Neuronal stem cell (in vitro differentiated cells): ENCODE data around the gene CDK14.
A peak's percentile ranks its signal among the peaks of the same experiment; 100 is the strongest.

Source experiments
- DNase-seq: peaks from one replicate; pipeline ENCODE4 v3.0.0-alpha.2; 2013; ENCODE audit warnings: low spot score
- H2AFZ ChIP-seq: one replicate; pipeline ENCODE4 v1.6.1; 2013; ENCODE audit warnings: mild to moderate bottlenecking, low read length, inconsistent platforms
- H2AK5ac ChIP-seq: 2 replicates; pipeline ENCODE4 v1.6.1; 2013; ENCODE audit warnings: low read depth, mild to moderate bottlenecking, inconsistent platforms, low read length, moderate library complexity, mixed read lengths
- H2BK120ac ChIP-seq: 2 replicates; pipeline ENCODE4 v1.6.1; 2013; ENCODE audit warnings: low read depth, mild to moderate bottlenecking, inconsistent platforms, low read length, moderate library complexity, mixed read lengths
- H2BK12ac ChIP-seq: one replicate; pipeline ENCODE4 v1.6.1; 2013; ENCODE audit warnings: low read length, inconsistent platforms
- H2BK15ac ChIP-seq: 2 replicates; pipeline ENCODE4 v1.6.1; 2013; ENCODE audit warnings: mild to moderate bottlenecking, low read length, inconsistent platforms, mixed read lengths
- H2BK5ac ChIP-seq: one replicate; pipeline ENCODE4 v1.6.1; 2013; ENCODE audit warnings: inconsistent platforms, mild to moderate bottlenecking, low read length, moderate library complexity
- H3K14ac ChIP-seq: one replicate; pipeline ENCODE4 v1.6.1; 2013; ENCODE audit warnings: low read length, inconsistent platforms
- H3K18ac ChIP-seq: 2 replicates; pipeline ENCODE4 v1.6.1; 2013; ENCODE audit warnings: low read length, inconsistent platforms
- H3K23ac ChIP-seq: 2 replicates; pipeline ENCODE4 v1.6.1; 2013; ENCODE audit warnings: low read depth, mild to moderate bottlenecking, mixed read lengths, low read length, inconsistent platforms; ENCODE audit not compliant: poor library complexity
- H3K27ac ChIP-seq: replicated peaks from 3 replicates; pipeline ENCODE4 v1.5.1; 2013; ENCODE audit warnings: low read length, inconsistent platforms
- H3K27me3 ChIP-seq, 3 experiments: 2 replicates each; pipeline ENCODE4 v1.6.1; 2013; ENCODE audit warnings: low read length in 3 of 3, mild to moderate bottlenecking in 2 of 3, inconsistent platforms in 1 of 3, low read depth in 1 of 3, mixed read lengths in 1 of 3, moderate library complexity in 1 of 3; ENCODE audit not compliant: control insufficient read depth in 3 of 3, insufficient read depth in 3 of 3
- H3K36me3 ChIP-seq, 2 donors: replicated peaks in 1 of 2; 2 replicates each; pipeline ENCODE4 v1.6.1; 2013; ENCODE audit warnings: low read length in 2 of 2; ENCODE audit not compliant: control insufficient read depth in 2 of 2, insufficient read depth in 2 of 2
- H3K4ac ChIP-seq: 2 replicates; pipeline ENCODE4 v1.6.1; 2013; ENCODE audit warnings: inconsistent platforms, mild to moderate bottlenecking, low read length, moderate library complexity
- H3K4me1 ChIP-seq, 2 donors: 1 replicate in 1 of 2; 2 replicates in 1 of 2; pipeline ENCODE4 v1.6.1; 2013; ENCODE audit warnings: low read length in 2 of 2, low read depth in 1 of 2; ENCODE audit not compliant: control insufficient read depth in 2 of 2, insufficient read depth in 1 of 2
- H3K4me2 ChIP-seq: one replicate; pipeline ENCODE4 v1.6.1; 2013; ENCODE audit warnings: mild to moderate bottlenecking, low read length, inconsistent platforms; ENCODE audit not compliant: insufficient read depth, poor library complexity, severe bottlenecking
- H3K4me3 ChIP-seq, 2 donors: 2 replicates each; pipeline ENCODE4 v1.5.1; 2013; ENCODE audit warnings: low read length in 2 of 2, mild to moderate bottlenecking in 2 of 2, inconsistent platforms in 1 of 2, moderate library complexity in 1 of 2
- H3K79me1 ChIP-seq: one replicate; pipeline ENCODE4 v1.6.1; 2013; ENCODE audit warnings: low read depth, mild to moderate bottlenecking, inconsistent platforms, low read length, moderate library complexity
- H3K9ac ChIP-seq: one replicate; pipeline ENCODE4 v1.6.1; 2013; ENCODE audit warnings: mild to moderate bottlenecking, low read depth, low read length, inconsistent platforms; ENCODE audit not compliant: poor library complexity
- H3K9me3 ChIP-seq, 2 donors: replicated peaks in 1 of 2; 2 replicates each; pipeline versions ENCODE3 to v1.6.1; 2013; ENCODE audit warnings: low read length in 2 of 2, mild to moderate bottlenecking in 2 of 2, inconsistent platforms in 1 of 2, low read depth in 1 of 2, mixed read lengths in 1 of 2, moderate library complexity in 1 of 2; ENCODE audit not compliant: control insufficient read depth in 2 of 2, insufficient read depth in 1 of 2
- H4K8ac ChIP-seq: one replicate; pipeline ENCODE4 v1.6.1; 2013; ENCODE audit warnings: low read depth, mild to moderate bottlenecking, inconsistent platforms, low read length, moderate library complexity
- H4K91ac ChIP-seq: one replicate; pipeline ENCODE4 v1.6.1; 2013; ENCODE audit warnings: low read length, low read depth, mild to moderate bottlenecking, inconsistent platforms; ENCODE audit not compliant: poor library complexity
- WGBS, 2 donors: extraction: QIAGEN DNeasy Blood & Tissue Kit; methylation state at CpG; one replicate each; pipeline ENCODE4 v1.1.7; 2013; ENCODE audit warnings: missing lambda C conversion rate in 2 of 2, mixed read lengths in 1 of 2; ENCODE audit not compliant: insufficient read length in 2 of 2, insufficient replicate concordance in 1 of 2; ENCODE audit errors: extremely low coverage in 2 of 2; 5-methylcytosine and 5-hydroxymethylcytosine counted together

CDK14 gene

GRCh38 chr7:91079487-91079886, 483.4 kb downstream of the CDK14 start:
- Histone ChIP-seq H3K36me3 (no peaks in the 10 kb centered on the region), H3K18ac (no peak overlapping the region), H4K8ac (no peak overlapping the region), H3K23ac (no peak overlapping the region), H3K9me3 (no peaks in the 10 kb centered on the region), H2AK5ac (no peak overlapping the region), H2BK15ac (no peak overlapping the region), H2BK5ac (no peak overlapping the region), H3K27me3 (no peaks in the 10 kb centered on the region), H2BK12ac (no peak overlapping the region), H3K9ac (no peak overlapping the region), H3K27ac (no peak overlapping the region), H3K4me2 (no peak overlapping the region), H3K4me1 (no peaks in the 10 kb centered on the region), H3K4me3 (no peak overlapping the region), H3K4ac (no peak overlapping the region), H2BK120ac (no peak overlapping the region), H3K14ac (no peak overlapping the region), H3K79me1 (no peaks in the 10 kb centered on the region), H2AFZ (no peak overlapping the region), H4K91ac (no peak overlapping the region)
- no CpG with 5 or more reads among the region's 3 CpGs for WGBS, 2 donors
- DNase-seq, result no peak

GRCh38 chr7:91080351-91080750, 484.2 kb downstream of the CDK14 start:
- H3K14ac ChIP-seq, result no peak overlapping the region
- WGBS, 2 donors, result no CpG with 5 or more reads among the region's 3 CpGs
- H3K4ac ChIP-seq, result no peak overlapping the region
- no peaks in the 10 kb centered on the region for H3K79me1 ChIP-seq
- no peaks in the 10 kb centered on the region for H3K27me3 ChIP-seq
- no peaks in the 10 kb centered on the region for H3K9me3 ChIP-seq
- H4K8ac ChIP-seq, result no peak overlapping the region
- DNase-seq, result no peak
- H2BK12ac ChIP-seq, result no peak overlapping the region
- H4K91ac ChIP-seq, result no peak overlapping the region
- H3K4me2 ChIP-seq, result no peak overlapping the region
- H3K36me3 ChIP-seq, result no peaks in the 10 kb centered on the region
- H2AFZ ChIP-seq, result no peak overlapping the region
- no peaks in the 10 kb centered on the region for H3K4me1 ChIP-seq
- H3K18ac ChIP-seq, result no peak overlapping the region
- no peak overlapping the region for H2AK5ac ChIP-seq
- H3K23ac ChIP-seq, result no peak overlapping the region
- H2BK5ac ChIP-seq, result no peak overlapping the region
- H3K27ac ChIP-seq, result no peak overlapping the region
- H3K4me3 ChIP-seq, result no peak overlapping the region
- no peak overlapping the region for H2BK15ac ChIP-seq
- H3K9ac ChIP-seq, result no peak overlapping the region
- H2BK120ac ChIP-seq, result no peak overlapping the region

DNA sequence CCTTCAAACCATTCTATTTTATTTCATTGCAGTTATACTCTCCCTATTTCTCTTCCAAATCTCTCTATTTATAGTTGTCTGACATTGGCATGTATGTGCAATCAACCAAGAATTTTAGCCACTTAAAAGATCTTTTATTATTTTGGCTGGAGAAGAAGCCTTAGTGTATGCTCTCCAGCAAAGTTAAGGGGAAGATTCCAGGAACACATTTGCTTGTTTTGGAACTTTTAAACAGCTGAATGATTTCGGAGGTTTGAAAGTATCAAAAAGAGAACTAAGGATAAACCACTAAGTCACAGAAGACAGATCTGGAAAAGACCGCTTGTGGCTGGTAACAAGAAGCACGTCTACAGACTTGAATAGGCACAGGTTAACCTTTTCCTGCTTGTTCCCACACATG, 485.9 kb downstream of the CDK14 start:
- no peak for DNase-seq
- H3K27ac ChIP-seq, result no peak overlapping the region
- no peak overlapping the region for H3K14ac ChIP-seq
- no peaks in the 10 kb centered on the region for H3K79me1 ChIP-seq
- H2AFZ ChIP-seq, result no peak overlapping the region
- no peak overlapping the region for H2BK120ac ChIP-seq
- H3K4ac ChIP-seq, result no peak overlapping the region
- H4K91ac ChIP-seq, result no peak overlapping the region
- no CpG with 5 or more reads among the region's 3 CpGs for WGBS, 2 donors
- no peak overlapping the region for H3K18ac ChIP-seq
- no peak overlapping the region for H2BK12ac ChIP-seq
- H3K4me2 ChIP-seq, result no peak overlapping the region
- no peak overlapping the region for H2AK5ac ChIP-seq
- no peaks in the 10 kb centered on the region for H3K27me3 ChIP-seq
- H3K9me3 ChIP-seq, result no peaks in the 10 kb centered on the region
- no peak overlapping the region for H4K8ac ChIP-seq
- no peaks in the 10 kb centered on the region for H3K4me1 ChIP-seq
- no peak overlapping the region for H3K23ac ChIP-seq
- no peak overlapping the region for H2BK15ac ChIP-seq
- no peak overlapping the region for H2BK5ac ChIP-seq
- H3K4me3 ChIP-seq, result no peak overlapping the region
- H3K9ac ChIP-seq, result no peak overlapping the region
- H3K36me3 ChIP-seq, result no peaks in the 10 kb centered on the region

DNA sequence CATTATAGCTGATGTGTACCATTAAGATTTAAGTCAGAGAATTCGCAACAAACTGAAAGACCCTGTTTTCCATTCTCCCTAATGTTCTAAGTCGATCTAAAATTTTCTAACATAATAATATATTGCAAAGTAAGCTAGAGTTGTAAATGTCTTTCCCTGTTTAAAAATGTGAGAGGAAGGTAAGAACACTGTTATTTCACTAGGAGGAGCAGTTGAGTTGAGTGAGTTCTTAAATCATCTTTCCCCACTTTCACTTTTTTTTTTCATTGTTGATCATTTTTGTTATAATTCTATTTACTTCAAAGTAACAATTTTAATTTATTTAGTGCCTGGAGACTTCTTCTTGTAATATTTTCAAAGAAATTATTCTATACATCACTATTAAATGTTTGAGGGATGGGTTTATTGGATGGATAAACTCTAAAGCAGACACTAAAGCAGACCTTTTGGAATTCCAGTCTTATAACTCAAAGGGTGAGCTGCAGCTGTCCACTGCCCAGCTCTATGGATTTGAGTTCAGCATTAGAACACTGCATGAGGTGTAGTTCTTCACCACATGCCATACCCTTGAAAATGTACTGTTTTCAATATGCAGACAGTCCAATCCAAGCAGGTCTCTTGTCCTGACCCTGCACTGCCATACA, 486.9 kb downstream of the CDK14 start:
- H3K79me1 ChIP-seq, result no peaks in the 10 kb centered on the region
- H4K8ac ChIP-seq, result no peak overlapping the region
- no peaks in the 10 kb centered on the region for H3K27me3 ChIP-seq
- no peaks in the 10 kb centered on the region for H3K9me3 ChIP-seq
- H3K27ac ChIP-seq, result no peak overlapping the region
- no peak overlapping the region for H3K18ac ChIP-seq
- H2AK5ac ChIP-seq, result no peak overlapping the region
- no peak overlapping the region for H3K4me2 ChIP-seq
- no peak overlapping the region for H2BK12ac ChIP-seq
- H3K36me3 ChIP-seq, result no peaks in the 10 kb centered on the region
- H3K4ac ChIP-seq, result no peak overlapping the region
- no peak overlapping the region for H4K91ac ChIP-seq
- no peak overlapping the region for H2AFZ ChIP-seq
- H3K23ac ChIP-seq, result no peak overlapping the region
- no peak overlapping the region for H3K14ac ChIP-seq
- no peak overlapping the region for H2BK15ac ChIP-seq
- H3K9ac ChIP-seq, result no peak overlapping the region
- H2BK5ac ChIP-seq, result no peak overlapping the region
- whole genome bisulfite sequencing, 2 donors, result no CpG with 5 or more reads among the region's 2 CpGs
- H3K4me1 ChIP-seq, result no peaks in the 10 kb centered on the region
- peak; percentile 11 for DNase-seq
- no peak overlapping the region for H2BK120ac ChIP-seq
- no peak overlapping the region for H3K4me3 ChIP-seq
